Astrocyte of the spinal cord (primary cell): Measurements from ENCODE around the gene CACNG7.
"Not testable (repeated sequence)": the region's sequence is repeated elsewhere in the genome, so short reads cannot be mapped to it uniquely, and the experiment has no call there.

Source experiments
- DNase-seq: peaks from one replicate; pipeline ENCODE4 v3.0.0; 2011; ENCODE audit warnings: low read depth, low spot score
- H3K4me3 ChIP-seq: 2 replicates; pipeline ENCODE4 v1.5.1; 2011; ENCODE audit warnings: low read depth, mild to moderate bottlenecking, low read length, moderate library complexity
- CTCF ChIP-seq: IDR thresholded peaks from 2 replicates; pipeline ENCODE4 v1.5.1; 2012; ENCODE audit warnings: low read depth, mild to moderate bottlenecking, low read length, inconsistent platforms
- in situ Hi-C: cut with HindIII; loops from 2 replicates; pipeline ENCODE4 v1.10.0; 2017; ENCODE audit warnings: low sequenced_read_pairs

The CACNG7 gene

GRCh38 chr19:53868091-53868891 lies 40.8 kb upstream of the CACNG7 start:
- in situ Hi-C loops: no loop called here
- peak; percentile 53 for DNase-seq

GRCh38 chr19:53868892-53869804 lies 39.9 kb upstream of the CACNG7 start:
- peak; percentile 94 for DNase-seq
- peak overlapping the region; percentile 60 for H3K4me3 ChIP-seq
- no peak for TF ChIP-seq CTCF
- in situ Hi-C loops: no loop called here

More at GRCh38 chr19:53868091-53868891, 40.8 kb upstream of the CACNG7 start:
- no peak for TF ChIP-seq CTCF
- H3K4me3 ChIP-seq: peak overlapping the region; percentile 60

GRCh38 chr19:53869805-53870484 lies 39.1 kb upstream of the CACNG7 start:
- H3K4me3 ChIP-seq: peak overlapping the region; percentile 60
- DNase-seq, in situ Hi-C loops: not testable (repeated sequence)

GRCh38 chr19:53870485-53870844 lies 38.6 kb upstream of the CACNG7 start:
- no peak for DNase-seq

GRCh38 chr19:53871454-53871853 lies 37.6 kb upstream of the CACNG7 start:
- no peak for TF ChIP-seq CTCF
- H3K4me3 ChIP-seq: no peak overlapping the region
- no peak for DNase-seq
- in situ Hi-C loops: no loop called here

More at GRCh38 chr19:53870485-53870844, 38.6 kb upstream of the CACNG7 start:
- peak overlapping the region; percentile 26 for H3K4me3 ChIP-seq
- TF ChIP-seq CTCF: no peak
- in situ Hi-C loops: no loop called here

GRCh38 chr19:53872762-53873161 lies 36.3 kb upstream of the CACNG7 start:
- no peak for DNase-seq
- no peak for TF ChIP-seq CTCF
- no peak overlapping the region for H3K4me3 ChIP-seq
- in situ Hi-C loops: no loop called here
